Activated T-cell treated with anti-CD3 and anti-CD28 coated beads, Interleukin-2, amount 50 U/mL, for 1 hour (primary cell): ENCODE data around the gene RWDD3.

Source experiments
- DNase-seq: peaks from one replicate; pipeline ENCODE4 v3.0.0-alpha.2; 2020

The RWDD3 gene, protein sequence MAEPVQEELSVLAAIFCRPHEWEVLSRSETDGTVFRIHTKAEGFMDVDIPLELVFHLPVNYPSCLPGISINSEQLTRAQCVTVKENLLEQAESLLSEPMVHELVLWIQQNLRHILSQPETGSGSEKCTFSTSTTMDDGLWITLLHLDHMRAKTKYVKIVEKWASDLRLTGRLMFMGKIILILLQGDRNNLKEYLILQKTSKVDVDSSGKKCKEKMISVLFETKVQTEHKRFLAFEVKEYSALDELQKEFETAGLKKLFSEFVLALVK

DNA sequence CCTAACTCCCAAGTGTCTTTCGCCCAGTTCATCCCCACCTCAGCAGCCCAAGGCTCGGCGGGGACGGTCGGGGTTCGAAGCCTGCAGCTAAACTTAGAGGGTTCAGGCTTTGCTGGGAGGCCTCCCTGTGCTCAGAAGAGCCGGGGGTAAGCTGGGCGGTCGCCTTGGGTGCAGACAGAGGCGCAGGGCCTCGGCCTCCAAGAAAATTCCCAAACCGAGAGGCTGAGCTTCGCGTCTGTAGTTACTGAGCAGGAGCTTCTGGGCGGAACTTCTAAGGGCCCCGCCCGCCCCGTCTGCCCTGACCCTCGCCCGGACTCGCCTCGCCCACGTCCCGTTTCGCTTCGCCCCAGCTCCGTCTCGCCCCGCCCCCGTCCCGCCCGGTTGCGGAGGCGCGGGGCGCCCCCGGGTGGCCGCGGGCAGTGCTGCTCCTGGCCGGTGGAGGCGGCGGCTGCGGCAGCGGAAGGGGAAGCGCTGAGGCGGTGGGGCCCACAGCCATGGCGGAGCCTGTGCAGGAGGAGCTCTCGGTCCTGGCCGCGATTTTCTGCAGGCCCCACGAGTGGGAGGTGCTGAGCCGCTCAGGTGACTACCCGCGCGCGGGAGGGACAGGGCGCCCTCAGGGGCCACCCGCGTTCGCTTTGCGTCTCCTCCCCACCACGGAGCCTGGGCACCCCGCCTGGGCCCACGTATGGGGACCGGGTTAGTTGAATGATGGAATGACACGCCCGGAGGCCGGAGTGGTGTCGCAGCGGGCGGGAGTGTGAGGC is at the start of gene RWDD3:
TSS of gene RWDD3 (plus strand) at position 474 of the 764 bp plus-strand sequence. CDS start at position 495, 21 bp downstream.
- DNase-seq = peak; percentile 97

DNA sequence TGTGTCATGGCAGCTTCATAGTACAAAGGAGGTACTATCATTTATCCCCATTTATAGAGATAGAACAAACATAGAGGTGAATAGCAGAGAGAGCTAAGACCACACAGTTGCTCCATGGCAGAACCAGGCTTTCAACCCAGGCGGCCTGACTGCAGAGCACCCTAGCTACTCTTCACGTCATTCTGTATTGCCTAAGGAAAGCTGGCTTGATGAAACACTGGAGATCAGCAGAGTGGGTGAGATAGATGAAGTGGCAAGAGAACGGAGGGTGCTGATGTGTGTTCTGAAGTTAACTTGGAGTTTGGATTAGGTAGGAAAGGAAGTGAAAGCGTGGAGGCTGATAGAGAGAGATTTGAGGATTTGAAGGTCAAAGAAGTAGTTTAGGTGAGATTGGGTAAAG is 47.9 kb upstream of the RWDD3 start:
- no peak for DNase-seq

DNA sequence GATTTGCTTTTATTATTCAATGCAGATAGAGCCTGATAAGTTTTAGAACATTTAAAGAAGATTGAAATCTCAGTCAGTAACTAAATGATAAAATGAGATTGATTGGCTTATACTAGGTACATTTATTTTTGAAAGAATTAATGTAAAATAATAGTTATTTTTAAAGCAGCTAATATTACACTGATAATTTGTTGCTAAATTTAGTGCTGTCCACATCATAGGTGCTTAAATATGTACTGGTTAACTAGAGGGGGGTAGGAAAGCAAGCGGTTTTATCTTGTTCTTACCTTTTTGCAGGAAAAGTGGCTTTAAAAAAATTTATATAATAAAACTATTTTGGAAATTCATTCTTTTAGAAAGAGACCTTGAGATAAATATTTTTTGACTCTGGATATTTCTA is 40.4 kb upstream of the RWDD3 start:
- DNase-seq = no peak

DNA sequence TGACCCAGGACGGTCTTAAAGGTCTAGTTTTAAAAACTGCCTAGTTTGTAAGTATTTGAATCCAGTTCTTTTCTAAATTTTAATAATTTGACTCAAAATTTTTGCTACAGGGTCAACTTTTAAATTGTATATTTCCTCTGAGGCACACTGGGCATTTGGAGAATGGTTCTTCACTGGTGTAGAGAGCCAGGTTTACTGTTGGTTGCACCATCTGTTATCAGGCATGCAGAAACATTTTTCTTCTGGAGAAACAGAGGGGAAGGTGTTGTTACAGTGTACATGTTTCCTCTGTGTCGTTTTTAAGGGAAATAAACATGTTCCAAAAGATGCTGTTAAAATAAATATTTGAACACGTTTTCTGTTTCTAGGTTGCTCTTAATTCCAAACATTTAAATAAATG is 39.0 kb upstream of the RWDD3 start:
- no peak for DNase-seq

DNA sequence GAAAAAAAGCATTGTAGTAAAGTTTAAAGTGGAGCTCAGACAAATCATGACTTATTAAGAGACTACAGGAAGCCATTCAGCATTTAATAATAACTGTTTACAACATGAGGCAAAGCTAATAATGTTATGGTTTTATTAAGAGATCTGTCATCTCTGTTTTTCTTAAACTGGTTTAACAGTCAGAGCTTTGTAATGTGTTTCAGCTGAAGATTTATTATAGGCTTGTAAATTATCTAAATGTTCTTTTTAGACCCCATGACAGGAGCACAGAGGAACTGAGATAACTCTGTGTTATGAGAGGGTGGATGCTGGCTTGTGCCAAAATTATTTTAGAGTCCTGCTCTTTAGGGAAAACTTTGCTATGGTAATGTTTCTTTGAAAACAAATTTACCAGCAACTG is 38.0 kb upstream of the RWDD3 start:
- no peak for DNase-seq

DNA sequence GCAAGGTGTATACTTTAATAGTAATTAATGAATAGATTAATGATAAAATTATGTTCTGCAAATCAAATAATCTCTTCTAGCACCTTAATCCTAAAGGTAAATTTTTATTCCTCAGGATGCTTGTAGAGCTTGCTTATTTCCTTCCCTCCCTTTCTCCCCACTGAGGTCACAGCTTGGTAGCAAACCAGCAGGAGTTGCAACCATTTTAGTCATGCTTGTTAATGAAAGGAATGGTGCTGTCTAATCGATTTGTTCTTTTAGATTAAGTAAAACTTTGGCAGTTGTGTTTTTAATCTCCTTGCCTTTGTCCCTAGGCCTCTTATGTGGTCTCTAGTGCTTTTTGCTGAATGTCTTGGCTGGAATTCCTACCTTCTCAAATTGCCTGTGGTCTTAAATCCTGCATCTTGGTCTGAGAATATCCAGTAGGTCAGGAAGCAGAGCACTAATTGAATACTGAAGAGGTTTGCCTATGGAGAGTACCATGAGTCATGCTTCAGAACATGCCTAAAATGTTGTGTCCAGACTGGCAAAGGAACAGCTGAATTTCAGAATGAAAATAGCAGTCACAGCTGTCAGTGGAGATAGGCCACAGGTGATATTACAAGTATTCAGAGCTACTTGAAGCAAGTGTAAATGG is 36.3 kb upstream of the RWDD3 start:
- DNase-seq = no peak

DNA sequence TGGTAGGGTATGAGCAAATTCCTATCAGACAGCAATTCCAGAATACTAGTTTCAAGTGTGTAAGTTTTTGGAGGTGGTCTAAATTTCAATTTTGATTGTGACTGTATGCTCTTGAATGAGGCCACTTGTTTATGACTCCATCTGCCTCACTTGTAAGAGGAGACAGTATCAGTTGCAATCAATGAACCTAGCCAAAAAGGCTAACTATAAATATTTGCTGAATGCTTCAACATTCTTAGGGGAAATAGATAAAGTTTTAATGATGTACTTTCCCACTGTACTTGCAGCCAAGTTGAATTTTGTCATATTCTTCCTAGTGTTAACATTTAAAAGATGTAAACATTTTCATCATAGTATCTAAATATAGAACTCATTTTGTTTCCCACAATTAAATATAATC is 32.1 kb upstream of the RWDD3 start:
- DNase-seq = no peak

DNA sequence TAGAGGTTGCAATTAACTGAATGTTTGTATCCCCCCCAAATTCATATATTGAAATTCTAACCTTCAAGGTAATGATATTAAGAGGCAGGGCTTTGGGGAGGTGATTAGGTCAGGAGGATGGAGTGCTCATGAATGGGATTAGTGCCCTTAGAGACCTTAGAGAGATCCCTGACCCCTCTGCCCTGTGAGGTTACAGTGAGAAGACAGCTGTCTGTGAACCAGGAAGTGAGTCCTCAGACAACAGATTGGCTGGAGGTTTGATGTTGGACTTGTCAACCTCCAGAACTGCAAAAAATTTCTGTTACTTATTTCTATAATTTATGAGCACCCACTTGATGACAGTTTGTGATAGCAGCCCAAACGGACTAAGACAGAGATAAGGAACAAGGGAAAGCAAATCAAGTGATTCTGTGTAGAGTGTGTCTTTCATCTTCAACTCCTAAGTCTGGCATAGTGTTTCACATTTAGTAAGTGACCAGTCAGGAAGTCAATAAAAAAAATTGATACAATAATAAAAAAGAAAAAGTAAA is 30.0 kb upstream of the RWDD3 start:
- DNase-seq = no peak

DNA sequence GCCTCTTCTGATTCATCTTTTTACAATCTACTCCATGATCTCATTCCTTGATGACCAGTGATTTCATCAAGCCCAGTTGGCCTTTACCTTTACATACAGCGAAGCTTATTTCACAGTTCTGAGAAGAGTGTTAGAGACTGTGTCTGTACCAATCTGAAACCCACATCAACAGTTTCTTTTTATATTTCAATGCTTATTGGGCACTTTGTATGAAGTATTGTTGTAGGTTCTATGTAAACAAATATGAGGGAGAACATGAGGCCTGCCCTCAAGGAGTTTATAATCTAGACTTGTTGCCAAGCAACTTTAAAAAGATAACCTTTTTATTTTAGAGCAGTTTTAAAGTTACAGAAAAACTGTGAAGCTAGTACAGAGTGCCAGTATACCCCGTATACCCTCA is 27.5 kb upstream of the RWDD3 start:
- DNase-seq = no peak

DNA sequence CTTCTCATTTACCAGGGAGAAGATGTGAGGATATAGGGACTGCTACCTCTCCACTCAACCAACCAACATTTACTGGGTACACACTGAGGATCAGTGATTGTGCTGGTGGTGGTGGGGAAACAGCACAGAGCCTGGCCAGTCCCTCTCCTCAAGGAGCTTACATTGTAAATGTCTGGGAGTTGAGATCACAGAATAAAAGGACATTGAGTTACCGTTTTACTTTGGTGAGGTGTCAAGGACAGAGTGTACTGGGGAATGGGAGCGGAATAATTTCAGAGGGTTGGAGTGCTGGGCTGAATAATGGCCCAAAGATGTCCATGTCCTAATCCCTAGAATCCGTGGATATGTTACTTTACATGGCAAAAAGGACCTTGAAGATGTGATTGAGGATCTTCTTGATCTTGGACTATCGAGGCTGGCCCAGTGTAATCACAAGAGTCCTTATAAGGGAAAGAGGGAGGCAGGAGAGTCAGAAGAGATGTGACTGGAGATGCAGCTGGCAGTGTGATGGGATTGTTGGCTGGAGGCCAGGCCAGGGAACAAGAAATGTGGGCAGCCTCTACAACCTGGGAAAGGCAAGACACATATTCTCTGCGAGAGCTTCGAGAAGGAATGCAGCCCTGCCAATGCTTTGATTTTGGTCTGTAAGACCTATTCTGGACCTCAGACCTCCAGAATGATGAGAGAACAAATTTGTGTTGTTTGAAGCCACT is 26.6 kb upstream of the RWDD3 start:
- DNase-seq = no peak

DNA sequence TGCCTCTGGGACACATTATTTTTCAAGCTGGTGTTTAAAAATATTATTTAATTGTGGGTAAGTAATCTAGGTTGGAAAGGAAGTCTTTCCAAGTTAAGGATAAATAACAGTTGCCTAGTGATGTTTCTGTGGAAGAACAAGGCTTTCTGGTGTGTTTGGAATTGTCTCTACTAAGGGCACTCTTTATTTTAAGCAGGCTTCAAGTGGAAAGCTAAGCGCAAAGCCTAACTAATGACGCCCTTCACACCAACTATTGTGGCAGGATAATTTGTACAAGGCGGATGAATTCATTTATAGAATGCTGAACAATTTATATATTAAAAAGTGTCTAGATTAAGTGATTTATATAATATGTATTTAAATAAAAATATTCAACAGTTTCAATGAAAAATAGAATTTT is 25.1 kb upstream of the RWDD3 start:
- DNase-seq = no peak

DNA sequence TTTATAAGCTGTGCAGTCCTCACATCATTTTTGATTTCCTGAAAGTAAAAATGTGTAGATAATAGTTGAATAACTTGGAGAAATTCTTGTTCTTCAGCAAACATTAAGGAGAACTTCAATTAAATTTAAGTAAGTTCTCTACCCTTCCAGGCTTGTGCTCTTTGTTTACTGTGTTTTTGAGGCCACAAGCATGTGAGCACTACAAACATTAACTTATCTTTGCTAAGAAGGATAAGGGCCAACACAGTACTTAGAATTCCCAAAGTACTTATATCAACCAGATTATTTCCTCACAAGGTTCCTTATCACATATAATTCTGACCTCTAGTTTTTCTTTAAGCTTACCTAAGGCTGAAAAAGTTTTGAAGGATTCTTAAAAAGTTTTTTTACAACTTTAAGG is 24.7 kb upstream of the RWDD3 start:
- DNase-seq = no peak

DNA sequence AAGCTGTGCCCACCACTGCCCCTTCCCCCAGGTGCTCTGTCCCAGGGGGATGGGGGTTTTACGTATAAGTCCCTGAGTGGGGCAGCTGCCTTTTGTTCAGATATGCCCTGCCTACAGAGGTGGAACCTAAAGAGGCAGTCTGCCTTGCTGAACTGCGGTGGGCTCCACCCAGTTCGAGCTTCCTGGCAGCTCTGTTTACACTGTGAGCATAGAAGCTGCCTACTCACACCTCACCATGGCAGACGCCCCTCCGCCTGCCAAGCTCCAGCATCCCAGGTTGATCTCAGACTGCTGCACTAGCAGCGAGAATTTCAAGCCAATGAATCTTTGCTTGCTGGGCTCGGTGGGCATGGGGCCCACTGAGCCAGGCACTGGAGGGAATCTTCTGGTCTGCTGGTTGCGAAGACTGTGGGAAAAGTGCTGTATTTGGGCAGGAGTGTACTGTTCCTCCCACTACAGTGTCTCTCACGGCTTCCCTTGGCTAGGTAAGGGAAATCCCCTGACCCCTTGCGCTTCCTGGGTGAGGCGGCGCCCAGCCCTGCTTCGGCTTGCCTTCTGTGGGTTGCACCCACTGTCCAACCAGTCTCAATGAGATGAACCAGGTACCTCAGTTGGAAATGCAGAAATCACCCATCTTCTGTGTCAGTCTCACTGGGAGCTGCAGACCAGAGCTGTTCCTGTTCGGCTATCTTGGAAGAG is 17.6 kb upstream of the RWDD3 start:
- DNase-seq = no peak

DNA sequence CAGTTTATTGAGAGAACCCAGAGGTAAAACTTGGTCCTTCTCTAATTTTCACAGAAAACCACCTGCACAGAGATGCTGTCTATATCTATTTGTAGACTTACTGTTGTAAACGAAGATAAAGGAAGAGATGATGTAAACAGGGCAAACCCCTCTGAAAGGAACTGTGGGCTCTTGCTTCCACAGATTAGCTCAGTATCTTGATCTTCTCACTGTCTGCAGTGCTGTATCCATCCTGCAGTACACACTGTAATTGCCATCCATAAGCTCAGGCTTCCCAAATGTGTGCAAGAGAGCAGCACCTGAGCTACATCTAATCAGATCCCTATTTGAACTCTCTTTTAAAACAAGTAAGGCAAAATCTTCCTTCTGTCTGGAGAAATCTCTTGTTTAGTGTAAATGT is 16.6 kb upstream of the RWDD3 start:
- no peak for DNase-seq

DNA sequence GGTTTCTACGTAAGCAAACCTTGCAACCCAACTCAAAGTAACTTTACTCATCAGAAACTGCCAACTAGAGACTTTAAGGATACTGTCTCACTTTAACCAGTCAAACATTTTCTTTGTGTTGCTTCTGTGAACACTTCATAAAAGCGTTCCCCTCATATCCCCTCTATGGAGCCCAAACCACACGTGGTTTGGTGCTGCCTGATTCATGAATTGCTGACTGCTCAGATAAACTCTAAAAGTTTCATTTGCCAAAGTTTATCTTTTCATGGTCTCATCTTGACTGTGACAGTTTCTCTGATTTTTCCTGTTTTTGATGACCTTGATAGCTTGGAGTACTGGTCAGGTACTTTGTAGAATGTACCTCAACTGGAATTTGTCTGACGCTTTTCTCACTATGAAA is 14.6 kb upstream of the RWDD3 start:
- no peak for DNase-seq

DNA sequence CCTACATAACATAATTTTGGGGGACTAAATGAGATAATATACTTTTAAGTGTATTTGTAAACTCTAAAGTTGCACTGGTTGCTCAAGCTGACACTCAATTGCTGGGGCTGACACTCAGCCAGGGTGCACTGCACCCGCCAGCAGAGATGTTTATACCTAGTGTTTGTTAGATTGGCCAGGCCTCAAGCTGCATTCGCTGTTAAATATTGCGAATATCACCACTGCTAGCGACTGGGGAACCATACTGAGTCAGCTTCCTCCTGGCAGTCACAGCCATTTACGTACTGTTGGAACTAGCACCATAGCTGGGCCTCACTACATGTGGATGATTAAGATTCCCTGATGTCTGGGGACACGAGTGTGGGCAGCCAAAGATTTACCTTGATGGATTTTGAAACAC is 12.7 kb upstream of the RWDD3 start:
- DNase-seq = no peak

DNA sequence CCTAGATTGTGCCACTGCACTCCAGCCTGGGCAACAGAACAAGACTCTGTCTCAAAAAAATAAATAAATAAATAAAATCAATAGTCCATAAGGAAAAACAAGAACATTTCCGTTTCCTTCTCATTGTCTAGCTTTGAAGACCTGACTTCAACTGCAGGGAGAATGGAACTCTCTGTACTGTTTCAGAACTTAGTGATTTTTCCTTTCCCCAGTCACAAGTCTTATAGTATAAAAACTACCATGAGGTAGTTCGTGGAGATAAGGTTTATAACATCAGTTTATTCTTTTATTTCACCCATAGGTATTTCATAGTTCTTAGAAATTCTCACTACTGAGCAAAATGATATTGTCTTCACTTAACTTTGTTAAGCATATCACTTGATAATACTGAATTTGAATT is 11.4 kb upstream of the RWDD3 start:
- no peak for DNase-seq

DNA sequence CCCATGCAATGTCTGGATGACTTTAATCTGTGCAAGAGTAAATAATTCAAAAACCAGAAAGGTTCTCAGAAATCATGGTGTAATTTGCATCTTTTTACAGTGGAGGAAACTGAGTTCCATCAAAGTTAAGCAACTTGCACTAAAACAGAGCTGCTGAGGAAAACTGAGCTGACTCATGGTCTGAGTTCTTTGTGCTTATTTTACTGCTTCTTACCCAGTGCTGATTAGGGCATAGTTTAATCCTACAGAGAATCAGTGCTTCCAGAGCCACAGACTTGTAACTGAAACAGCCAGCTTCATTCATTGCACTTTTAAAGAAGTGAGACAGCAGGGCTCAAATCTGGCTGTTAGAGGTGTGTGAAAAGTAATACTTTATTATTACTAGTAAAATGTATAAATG is 10.9 kb upstream of the RWDD3 start:
- no peak for DNase-seq

DNA sequence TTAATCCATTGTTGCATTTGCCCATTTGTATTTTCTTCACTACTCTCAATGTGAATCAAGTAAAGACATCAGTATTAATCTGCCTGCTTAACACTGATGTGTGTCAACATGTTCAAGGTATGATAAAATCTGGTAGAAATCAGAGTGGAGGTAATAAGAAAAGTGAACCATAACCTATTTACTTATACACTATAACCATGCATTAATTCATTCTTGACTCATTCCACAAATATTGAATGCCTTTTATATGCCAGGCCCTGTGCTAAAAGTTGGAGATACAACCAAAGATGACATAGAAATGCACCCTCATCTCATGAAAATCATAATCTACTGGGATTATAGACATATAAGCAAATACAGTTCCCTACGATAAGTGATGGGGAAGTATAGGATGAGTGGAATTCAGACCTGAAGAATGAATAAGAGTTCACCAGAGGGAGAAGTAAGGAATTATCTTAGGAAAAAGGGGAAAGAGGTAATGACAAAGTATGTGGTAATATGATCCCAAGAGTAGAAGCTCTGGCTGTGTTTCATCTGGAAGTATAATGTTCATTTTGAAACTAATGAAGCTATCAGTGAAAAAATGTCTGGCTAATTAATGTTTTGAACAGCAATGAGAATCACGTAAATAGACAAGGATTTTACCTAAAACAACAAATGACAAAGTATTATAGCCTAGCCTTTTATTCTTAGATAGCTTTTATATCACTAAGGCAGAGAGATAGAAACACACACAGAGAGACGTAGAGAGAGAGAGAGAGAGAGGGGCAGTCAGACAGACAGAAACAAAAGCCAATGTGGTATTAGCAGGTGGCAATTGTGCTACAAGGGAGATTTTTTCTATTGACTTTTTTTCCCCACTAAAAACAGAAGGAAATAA is 7.0 kb upstream of the RWDD3 start:
- DNase-seq = no peak

DNA sequence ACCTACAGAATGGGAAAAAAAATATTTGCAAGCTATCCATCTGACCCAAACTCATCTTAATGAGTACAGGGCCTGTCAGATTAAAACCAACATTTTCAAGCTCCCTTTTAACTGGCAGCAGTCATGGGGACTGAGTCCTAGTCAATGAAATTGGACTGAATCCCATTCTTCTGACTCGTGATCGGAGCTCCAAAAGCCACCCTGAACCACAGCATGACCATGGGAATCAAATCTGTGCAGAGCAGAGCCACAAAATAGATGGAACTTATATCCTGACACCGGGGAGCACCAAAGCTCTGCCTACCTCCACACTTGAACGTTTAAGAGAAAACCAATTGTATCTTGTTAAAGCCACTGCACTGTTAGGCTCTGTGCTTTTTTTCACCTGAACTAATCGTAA is 5.0 kb upstream of the RWDD3 start:
- no peak for DNase-seq

DNA sequence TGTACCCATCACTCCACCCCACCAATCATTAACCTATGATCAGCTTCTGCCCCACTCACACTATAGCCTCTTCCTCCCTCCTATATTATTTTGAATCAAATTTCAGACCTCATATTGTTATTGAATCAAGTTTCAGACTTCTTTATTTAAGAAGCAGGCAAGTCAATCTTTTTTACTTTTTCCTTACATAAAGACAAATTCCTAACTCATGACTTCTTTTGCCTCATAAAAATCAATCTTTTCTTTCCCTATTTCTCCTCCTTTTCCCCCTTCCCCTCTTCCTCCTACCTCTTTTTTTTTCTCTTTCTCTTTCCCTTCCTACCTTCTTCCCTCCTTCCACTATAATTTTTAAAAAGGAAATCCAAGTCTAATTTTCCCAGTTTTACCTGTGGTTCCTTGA is 4.3 kb upstream of the RWDD3 start:
- DNase-seq = no peak

DNA sequence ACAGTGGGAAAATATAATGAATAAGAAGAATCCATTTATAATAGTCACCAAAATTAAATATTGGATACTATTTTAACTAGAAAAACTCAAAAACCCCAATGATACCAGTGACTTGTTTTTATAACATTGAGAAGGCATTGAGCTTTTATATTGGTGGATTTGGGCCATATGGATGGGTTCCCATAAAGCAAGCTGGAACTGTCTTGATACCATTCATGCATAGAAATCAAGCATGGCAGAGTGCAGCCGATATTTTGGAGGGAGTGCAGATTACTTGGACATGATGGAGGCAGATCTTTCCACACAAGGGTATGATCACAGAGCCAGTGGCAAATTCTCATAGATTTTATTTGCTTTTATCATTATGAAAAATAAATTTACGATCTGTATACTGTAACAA is 3.8 kb upstream of the RWDD3 start:
- DNase-seq = no peak
